HEK293T (cell line): ENCODE measurements around the gene MFSD11.

ENCODE experiments used
- BHLHE40 ChIP-seq: fragments of 450-650 bp; IDR thresholded peaks from 2 replicates; pipeline ENCODE4 v1.6.1; 2016; ENCODE audit warnings: mild to moderate bottlenecking, moderate library complexity, borderline replicate concordance
- CTBP1 ChIP-seq: fragments of 450-650 bp; IDR thresholded peaks from 2 replicates; pipeline ENCODE4 v1.6.1; 2016; ENCODE audit warnings: borderline replicate concordance
- ELF4 ChIP-seq: fragments of 450-650 bp; IDR thresholded peaks from 2 replicates; pipeline ENCODE4 v1.6.1; 2017; ENCODE audit warnings: antibody characterized with exemption
- FOXA1 ChIP-seq: fragments of 450-650 bp; IDR thresholded peaks from 2 replicates; pipeline ENCODE4 v1.6.1; 2016; ENCODE audit warnings: mild to moderate bottlenecking
- FOXK2 ChIP-seq: fragments of 450-650 bp; IDR thresholded peaks from 2 replicates; pipeline ENCODE4 v1.6.1; 2016; ENCODE audit warnings: mild to moderate bottlenecking
- HDGF ChIP-seq: fragments of 450-650 bp; IDR thresholded peaks from 2 replicates; pipeline ENCODE4 v1.6.1; 2017; ENCODE audit warnings: antibody characterized with exemption, borderline replicate concordance
- L3MBTL2 ChIP-seq: fragments of 450-650 bp; conservative IDR thresholded peaks from 2 replicates; pipeline ENCODE4 v1.6.1; 2016; ENCODE audit warnings: mild to moderate bottlenecking
- NFRKB ChIP-seq: fragments of 450-650 bp; IDR thresholded peaks from 2 replicates; pipeline ENCODE4 v1.6.1; 2016; ENCODE audit warnings: mild to moderate bottlenecking, moderate library complexity
- SP1 ChIP-seq: fragments of 450-650 bp; IDR thresholded peaks from 2 replicates; pipeline ENCODE4 v1.6.1; 2017
- SUZ12 ChIP-seq: fragments of 450-650 bp; IDR thresholded peaks from 2 replicates; pipeline ENCODE4 v1.6.1; 2016; ENCODE audit warnings: mild to moderate bottlenecking
- TARDBP ChIP-seq: fragments of 450-650 bp; IDR thresholded peaks from 2 replicates; pipeline ENCODE4 v1.6.1; 2016
- ZNF384 ChIP-seq: fragments of 450-650 bp; IDR thresholded peaks from 2 replicates; pipeline ENCODE4 v1.6.1; 2016

DNA sequence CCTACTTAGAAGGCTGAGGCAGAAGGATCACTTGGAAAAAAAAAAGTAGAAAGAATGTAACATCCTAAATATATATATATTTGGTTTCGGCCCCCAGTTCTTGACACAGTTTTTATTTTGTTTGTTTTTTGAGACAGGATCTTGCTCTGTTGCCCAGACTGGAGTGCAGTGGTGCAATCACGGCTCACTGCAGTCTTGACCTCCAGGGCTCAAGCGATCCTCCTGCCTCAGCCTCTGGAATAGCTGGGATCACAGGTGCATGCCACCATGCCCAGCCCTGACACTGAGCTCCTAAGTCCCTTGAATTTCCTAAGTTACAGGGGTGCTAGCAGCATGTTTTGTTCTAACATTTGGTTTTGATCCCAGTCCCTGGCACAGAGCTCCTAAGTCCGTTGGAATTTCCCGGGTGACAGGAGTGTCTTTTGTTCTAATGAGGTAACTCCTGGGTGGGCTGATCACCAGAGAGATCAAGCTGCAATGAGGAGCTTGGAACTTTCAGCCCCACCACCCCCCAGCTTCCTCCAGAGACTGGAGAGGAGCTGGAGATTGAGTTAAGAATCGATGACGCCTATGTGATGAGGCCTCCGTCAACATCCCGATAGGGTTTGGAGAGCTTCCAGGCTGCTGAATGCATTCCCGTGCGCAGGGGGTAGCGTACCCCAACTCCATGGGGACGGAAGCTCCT is 47.2 kb upstream of the MFSD11 start:
- TF ChIP-seq HDGF (no peak), NFRKB (no peak), TARDBP (no peak), ELF4 (no peak), SP1 (no peak), FOXK2 (no peak), BHLHE40 (no peak), SUZ12 (no peak), FOXA1 (no peak), ZNF384 (no peak), CTBP1 (no peak), L3MBTL2 (no peak)
